ENCODE measurements around the gene TMA7. TPM values are rescaled to one million over a fixed set of nuclear protein-coding genes. Genes with fewer than 3 reads are reported as not detected.

Gene TMA7
- total and polyA plus RNA-seq, 2 of the 13 experiments (the other 11 are each of a cell fraction or from before 2014, with no cell fraction given), result 100 to 486 TPM

GRCh38 chr3:48429960-48430707 is 9.9 kb upstream of the TMA7 start, which contains the start of gene PLXNB1 (continued):
- TF ChIP-seq ZBTB14 (CRISPR knock-in tag; IDR thresholded peaks at IDR 0.05) (no peak), SUZ12 (IDR thresholded peaks at IDR 0.05; ENCODE audit: low read depth, low read length) (no peak), TRAFD1 (CRISPR knock-in tag; IDR thresholded peaks at IDR 0.05; ENCODE audit: borderline replicate concordance) (peak; percentile 84; the same call in 1 of the 2 replicates), ZNF234 (CRISPR knock-in tag; conservative IDR thresholded peaks at IDR 0.05) (no peak; the same call in 1 of the 2 replicates), GTF2F1 (IDR thresholded peaks at IDR 0.05; ENCODE audit: low read length) (no peak; the same call in 1 of the 2 replicates), TBX2 (CRISPR knock-in tag; IDR thresholded peaks at IDR 0.05; ENCODE audit: borderline replicate concordance) (peak; percentile 97), EHMT2 (IDR thresholded peaks at IDR 0.05; ENCODE audit: borderline replicate concordance, low read depth, low read length) (no peak), HNRNPLL (IDR thresholded peaks at IDR 0.05; ENCODE audit: low read depth, low read length, poor library complexity, severe bottlenecking) (peak; percentile 59), IRF2 (CRISPR knock-in tag; IDR thresholded peaks at IDR 0.05) (peak; percentile 68; the same call in 1 of the 2 replicates), ZNF441 (CRISPR knock-in tag; IDR thresholded peaks at IDR 0.05; ENCODE audit: borderline replicate concordance) (peak; percentile 89), HMGXB4 (CRISPR knock-in tag; IDR thresholded peaks at IDR 0.05; ENCODE audit: borderline replicate concordance in 1 of 2, low read depth in 1 of 2) (peak; percentile 49 to 65; a peak in 3 of 4 replicates), ZNF33B (CRISPR knock-in tag; IDR thresholded peaks at IDR 0.05) (peak; percentile 73; the same call in 1 of the 2 replicates), JDP2 (CRISPR knock-in tag; IDR thresholded peaks at IDR 0.05; ENCODE audit: borderline replicate concordance) (peak; percentile 65; the same call in 1 of the 2 replicates), GPN1 (CRISPR knock-in tag; IDR thresholded peaks at IDR 0.05; ENCODE audit: borderline replicate concordance) (no peak), NR3C1 (CRISPR knock-in tag; IDR thresholded peaks at IDR 0.05) (no peak), SRSF1 (optimal IDR thresholded peaks at IDR 0.05; ENCODE audit: low read depth, low read length) (peak; percentile 90), PAX8 (CRISPR knock-in tag; IDR thresholded peaks at IDR 0.05; ENCODE audit: borderline replicate concordance) (no peak), SPEN (CRISPR knock-in tag; IDR thresholded peaks at IDR 0.05; ENCODE audit: low read depth) (peak; percentile 92), SALL1 (CRISPR knock-in tag; IDR thresholded peaks at IDR 0.05) (peak; percentile 94), IRX3 (CRISPR knock-in tag; IDR thresholded peaks at IDR 0.05; ENCODE audit: borderline replicate concordance, low read depth) (no peak), HMG20B (CRISPR knock-in tag; conservative IDR thresholded peaks at IDR 0.05) (peak; percentile 83; the same call in 1 of the 2 replicates)
